Activated T-cell treated with anti-CD3 and anti-CD28 coated beads for 1 hour (primary cell): Measurements from ENCODE around the gene SCTR.

ENCODE experiments used
- DNase-seq: peaks from one replicate; pipeline ENCODE4 v3.0.0-alpha.2; 2020; ENCODE audit warnings: low read depth

The SCTR gene

DNA sequence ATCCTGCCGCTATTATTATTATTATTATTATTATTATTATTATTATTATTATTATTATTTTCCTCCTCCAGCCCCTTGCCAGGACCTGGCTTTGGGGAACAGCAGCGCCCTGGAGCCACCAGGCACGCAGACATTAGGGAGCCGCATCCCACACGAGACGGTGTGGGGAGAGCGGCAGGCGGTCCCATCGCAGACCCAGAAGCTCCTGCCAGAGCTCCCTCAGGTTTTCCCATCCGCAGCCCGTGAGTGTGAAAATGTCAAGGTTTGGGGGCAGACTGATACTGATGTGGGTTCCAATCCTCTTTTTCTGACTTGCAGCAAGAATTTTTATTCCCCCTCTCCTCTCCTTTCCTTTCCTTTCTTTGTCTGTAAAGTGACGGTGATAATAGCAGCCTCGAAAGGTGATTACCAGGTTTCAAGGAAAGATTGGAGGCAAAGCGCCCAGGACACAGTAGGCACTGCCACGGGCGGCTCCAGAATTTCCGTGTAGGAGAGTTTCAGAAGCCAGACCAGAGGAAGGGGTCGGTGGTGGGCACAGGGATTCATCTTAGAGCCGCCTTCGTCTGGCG, 816 bp downstream of the SCTR start:
- no peak for DNase-seq

DNA sequence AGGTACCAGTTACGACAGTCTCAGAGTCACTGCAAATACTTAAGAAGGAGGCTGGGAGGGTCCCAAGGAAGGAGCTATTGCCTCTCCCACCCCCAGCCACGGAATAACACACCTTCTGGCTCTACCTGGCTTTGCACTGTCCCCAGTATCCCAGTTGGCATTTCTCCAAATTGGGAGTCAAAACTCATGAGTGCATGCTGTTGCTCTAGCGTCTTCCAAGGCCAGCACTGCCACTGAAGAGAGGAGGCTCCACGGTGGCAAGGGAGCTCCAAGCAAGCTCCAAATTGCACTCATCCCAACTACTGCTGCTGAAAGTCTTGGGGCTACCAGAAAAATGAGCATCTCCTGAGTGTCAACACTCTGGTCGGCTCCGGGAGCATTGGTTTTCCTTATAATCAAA, 1.6 kb downstream of the SCTR start:
- DNase-seq, result no peak

DNA sequence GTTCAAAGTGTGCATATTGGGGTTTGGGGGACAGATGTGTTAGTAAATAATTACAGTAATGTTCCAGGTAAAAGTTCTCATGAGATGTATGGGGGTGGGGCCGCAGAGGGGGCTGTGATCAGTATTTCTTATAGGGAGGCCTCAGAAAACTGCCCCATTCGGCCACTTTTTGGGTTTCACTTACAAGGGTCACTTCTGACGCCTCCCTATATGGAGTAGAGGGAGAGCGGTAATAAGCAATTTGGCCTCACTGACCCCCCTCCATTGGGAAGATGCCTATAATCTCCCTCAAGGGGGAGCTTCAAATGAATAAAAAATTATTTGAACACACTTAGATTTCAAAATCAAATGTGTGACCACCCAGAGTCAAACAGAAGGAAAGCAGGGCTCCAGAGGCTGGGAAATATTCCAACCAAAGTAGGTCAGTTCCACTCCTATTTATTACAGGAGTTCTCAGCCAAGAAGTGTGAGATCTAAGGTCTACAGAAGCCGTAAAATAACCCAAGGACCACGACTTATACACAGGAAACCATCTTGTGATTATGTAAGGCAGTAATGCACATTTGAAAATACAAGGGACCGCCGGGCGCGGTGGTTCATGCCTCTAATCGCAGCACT, 2.7 kb downstream of the SCTR start:
- DNase-seq, result no peak

DNA sequence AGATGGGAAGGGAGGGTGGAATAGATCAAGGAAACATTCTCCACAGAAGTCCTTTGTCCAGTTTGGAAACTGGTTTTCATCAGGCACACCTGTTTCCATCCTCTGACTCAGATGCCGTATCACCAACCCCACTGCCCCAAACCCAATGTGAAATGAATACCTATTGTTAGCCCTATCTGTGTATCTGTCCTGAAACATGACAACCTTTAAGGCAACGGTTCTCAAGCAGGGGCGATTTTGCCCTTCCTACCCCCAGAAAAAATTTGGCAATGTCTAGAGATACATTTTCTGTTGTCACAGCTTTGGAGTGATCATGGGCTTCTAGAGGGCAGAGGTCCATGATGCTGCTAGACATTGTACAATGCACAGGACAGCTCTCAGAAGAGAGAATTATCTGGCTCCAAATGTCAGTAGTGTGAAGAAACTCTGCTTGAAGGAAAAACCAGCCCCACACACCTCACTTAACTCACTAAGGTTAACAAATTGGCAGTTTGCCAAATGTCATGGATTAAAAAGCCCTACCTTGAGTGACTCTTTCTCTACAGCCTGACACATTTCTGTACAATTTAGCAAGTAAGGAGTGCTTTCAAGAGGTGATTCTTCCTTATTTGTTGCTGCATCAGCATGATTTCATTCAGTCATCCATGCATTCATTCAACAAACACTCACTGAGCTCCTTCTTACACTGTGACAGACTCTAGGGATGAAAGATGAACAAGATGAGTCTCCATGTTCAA, 3.4 kb downstream of the SCTR start:
- DNase-seq, result no peak

DNA sequence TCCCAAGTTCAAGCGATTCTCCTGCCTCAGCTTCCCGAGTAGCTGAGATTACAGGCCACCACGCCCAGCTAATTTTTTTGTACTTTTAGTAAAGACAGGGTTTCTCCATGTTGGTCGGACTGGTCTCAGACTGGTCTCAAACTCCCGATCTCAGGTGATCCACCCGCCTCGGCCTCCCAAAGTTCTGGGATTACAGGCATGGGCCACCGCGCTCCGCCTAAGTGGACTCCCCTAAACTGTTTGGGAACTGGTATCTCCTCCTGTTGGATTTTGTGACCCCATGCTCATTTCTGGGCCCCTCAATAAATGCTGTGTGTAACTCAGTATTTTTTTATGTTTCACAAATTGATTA, 5.2 kb downstream of the SCTR start:
- no peak for DNase-seq

DNA sequence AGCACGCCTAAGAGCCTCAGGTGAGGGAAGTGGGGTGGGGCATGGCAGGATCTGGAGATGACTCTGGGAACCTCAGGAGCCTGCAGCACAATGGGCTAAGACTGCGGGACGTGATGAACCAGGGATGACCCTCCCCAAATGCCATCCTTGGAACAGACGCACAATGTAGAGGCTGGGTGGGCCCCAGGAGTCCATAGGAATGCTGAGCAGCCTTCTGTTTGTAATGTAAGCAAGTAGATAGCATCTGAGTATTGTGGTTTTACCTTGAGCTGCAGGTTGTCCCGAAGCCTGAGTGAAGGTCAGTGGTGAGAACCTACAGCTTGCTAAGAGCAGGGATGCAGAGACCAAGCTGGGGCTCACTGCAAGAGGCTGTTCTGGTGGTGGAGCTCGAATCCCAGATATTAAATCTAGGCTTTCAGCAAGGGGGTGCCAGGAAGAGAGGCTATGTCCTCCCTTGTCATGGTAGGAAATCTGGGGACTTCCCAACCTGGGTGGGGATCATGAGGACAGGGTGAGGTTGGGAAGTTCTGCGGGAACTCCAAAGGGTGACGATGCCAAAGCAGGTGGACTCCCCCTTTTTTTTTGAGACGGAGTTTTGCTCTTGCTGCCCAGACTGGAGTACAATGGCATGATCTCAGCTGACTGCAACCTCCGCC, 5.8 kb downstream of the SCTR start:
- DNase-seq, result no peak

DNA sequence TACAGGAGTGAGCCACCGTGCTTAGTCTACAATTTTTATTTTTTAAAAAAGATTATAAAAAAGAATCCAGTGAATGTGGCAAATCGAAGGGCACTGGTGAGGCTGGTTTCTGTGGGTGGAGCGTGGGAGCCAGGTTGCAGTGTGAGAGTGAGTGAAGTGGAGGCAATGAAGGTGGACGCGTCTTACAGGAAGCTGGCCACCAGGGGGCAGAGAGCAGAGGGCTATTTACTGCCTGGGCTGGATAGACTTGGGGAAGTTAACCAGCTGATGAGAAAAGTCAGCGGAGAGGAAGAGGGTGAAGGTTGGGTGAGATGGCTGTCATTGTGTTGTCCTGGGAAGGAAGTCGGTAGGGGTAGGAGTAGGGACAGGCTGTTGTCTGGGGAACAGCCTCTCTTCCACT, 6.8 kb downstream of the SCTR start:
- peak; percentile 6 for DNase-seq

DNA sequence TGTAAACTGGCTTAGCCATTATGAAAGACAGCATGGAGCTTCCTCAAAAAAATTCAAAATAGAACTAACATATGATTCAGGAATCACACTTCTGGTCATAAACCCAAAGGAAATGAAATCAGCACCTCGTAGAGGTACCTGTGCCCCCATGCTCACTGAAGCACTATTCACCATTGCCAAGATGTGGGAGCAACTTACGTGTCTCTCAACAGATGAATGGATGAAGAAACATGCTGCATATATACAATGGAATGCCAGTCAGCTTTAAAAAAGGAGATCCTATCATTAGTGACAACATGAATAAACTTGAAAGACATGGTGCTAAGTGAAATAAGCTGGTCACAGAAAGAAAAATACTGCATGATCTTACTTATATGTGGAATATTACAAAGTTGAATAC, 8.2 kb downstream of the SCTR start:
- no peak for DNase-seq

DNA sequence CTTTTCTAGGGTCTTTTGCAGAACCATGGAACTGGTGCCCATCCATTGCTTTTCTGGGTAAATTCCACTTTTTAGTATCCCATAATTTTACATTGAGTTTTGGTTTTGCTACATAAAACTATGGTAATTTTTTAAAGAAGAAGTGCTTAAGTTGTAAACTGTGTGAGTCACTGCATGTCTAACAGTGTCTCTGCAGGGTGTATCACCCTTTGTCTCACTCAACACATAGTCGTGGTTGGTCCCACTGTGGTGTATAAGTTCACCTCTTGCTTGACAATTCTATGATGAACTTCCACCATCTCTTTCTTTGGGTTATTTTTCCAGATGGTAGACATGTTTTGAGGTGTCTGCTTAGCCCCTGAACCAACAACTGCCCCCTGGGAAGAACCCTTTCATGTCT, 10.5 kb downstream of the SCTR start:
- no peak for DNase-seq

DNA sequence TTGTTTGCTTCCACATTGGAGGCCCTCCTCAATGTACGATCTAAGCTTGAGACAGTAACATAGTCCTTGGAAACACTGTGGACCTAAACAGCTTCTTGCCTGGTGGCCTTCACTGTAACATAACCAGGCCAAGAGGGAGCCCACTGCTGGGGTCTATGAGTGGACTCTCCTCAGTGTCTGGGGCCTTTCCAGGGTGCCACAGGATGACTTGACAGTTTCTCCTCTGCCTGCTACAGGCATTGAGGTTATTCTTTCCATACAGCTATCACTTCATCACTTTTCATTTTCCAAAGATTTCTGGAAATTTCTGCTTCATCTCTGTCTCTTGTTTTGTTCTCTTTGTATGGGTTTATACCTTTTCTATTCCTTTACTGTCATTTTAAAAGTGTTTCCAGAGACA, 11.3 kb downstream of the SCTR start:
- no peak for DNase-seq

DNA sequence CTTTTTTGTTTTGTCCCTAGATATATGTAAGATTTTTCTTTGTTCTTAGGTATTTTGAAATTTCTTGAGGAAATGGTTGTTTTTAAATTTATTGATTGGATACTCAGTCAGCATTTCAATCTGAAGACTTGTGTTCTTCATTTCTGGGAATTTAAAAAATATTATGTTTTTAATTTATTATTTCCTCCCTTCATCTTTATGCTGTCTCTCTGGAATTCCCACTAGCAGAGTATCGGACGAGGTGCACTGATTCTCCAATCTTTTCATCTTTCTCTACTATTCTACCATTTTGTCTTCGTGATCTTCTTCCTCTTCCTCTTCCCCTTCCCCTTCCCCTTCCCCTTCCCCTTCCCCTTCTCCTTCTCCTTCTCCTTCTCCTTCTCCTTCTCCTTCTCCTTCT, 12.3 kb downstream of the SCTR start:
- DNase-seq, result no peak

DNA sequence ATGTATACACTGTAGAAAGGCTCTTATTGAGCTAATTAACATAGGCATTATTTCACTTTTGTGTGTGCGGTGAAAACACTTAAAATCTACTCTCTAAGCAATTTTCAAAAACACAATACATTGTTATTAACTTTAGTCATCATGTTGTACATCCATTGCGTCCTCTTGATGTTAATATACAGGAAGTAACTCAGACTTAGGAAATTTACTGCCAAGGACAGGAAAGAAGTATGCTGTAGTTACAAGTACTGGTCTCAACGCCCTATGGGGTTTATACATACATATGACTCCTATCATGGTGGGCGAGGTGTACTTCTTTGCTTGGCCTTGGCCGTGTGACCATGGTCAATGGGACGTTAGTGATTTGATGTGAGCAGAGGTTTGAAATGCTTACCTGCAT, 15.5 kb downstream of the SCTR start:
- DNase-seq, result no peak

DNA sequence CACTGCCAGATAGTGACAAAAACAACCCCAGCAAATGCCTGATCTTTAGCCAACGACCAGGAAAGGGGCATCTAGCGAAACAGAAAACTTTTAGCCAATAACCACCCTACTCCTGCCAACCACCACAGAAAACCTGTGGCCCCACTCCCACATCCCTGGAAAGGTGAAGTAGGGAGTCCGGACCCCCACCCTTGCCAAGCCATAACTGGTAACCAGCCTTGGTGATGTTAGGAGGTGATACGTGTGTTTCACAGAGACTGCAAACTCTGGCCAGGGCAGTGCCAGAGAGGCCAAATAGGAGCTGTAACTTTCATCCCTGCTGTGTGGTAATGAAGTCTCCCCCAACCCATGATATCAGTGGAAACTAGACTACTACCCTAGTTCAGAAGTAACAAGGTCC, 27.6 kb downstream of the SCTR start:
- no peak for DNase-seq

DNA sequence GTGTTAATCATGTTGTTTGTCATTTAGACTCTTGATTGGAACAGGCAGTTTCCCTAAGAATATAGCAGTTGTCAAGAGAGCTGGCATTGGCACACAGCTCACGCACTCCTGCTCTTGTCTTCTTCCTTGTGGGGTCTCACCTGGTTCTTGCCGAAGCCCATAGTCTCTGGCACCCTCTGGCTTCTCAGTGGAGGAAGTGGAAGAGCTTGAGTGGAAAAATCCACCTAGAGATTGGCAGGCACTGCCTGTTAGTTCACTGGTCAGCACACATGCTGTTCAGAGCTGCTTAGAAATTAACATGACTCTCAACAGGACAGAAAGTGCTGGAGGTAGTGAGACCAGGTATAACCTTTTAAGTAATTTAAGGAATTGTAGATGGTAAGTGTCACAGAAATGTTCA, 28.3 kb downstream of the SCTR start:
- DNase-seq, result no peak

DNA sequence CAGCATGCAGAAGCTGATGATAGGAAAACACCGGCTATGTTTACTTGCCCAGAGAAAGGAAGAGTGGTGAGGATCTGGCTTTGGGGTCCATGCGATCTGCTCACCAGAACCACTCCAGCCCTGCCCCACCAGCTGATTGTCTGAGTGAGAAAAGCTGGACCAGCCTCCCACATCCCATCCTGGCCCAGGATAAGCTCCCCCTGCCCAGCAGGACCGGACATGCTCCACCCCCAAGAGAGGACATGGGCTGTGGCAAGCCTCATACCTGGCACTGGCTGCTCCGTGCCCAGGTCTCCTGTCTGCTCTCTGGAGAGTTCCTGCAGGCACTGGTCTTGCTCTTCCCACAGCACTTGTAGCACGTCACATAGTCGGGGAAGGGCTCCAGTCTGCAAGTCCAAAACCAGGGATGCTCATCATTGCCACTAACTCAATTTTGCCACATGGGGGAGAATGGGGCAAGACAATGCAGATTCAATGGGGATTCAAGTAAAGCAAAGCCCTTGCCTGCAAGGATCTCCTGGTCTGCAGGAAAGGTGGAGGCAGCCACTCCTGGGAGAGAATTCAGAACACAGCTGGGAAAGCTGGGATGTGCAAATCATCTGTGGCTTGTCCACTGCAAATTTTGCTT, 30.0 kb downstream of the SCTR start:
- DNase-seq, result no peak

DNA sequence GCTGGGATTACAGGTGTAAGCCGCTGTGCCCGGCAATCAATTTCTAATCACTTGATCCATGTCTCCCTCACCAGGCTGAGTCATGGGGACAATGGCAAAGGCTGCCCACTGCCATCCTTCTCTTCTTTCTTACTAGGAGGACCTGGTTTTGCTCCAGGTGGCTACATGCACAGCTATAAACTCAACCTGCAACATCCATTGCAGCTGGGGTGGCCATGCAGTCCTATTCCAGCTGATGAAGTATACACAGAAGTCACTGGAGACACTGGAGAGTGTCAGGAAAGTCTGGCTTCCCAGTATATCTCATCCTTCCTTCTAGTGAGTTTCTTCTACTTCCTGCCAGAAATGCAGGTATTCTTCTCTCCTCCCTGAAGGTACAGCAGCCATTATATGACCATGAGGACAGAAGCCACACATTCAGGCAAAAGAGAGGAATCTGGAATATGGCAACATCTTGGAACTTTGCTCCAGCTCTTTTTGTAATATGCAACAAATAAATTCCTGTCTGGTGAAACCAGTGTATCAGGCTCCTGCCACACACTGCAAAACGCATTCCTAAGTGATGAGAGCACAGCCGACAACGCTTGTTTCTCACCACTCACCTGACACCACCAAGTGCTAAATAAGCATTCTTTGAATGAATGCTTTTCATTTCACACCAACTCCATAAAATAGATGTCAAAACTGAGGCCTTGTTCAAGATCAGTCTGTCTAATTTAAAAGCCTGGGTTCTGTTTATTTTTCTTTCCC, 32.3 kb downstream of the SCTR start:
- no peak for DNase-seq

DNA sequence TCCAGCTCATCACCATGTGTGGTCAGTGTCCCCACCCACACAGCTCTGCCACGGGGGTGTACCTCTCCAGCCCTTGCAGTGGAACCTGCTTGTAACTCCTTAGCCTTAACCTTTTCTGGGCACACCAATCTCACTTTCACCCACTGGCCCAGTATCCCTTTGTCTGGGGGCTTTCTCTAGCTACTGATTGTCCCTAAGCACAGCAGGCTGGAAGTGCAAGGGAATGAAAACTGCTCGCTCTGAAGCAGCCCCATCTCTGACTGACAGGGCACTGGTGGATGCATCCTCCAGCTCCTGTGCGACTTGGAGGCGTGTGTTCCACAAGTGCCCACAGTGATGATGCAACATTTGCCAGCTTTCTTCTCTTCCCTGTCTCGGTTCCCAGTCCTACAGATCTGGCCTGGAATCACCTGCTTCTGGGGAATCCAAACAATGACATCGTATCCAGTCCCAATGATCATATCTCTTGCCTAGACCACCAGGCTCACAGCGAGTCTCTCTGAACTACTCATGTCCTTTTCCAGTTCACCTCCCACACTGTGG, 33.6 kb downstream of the SCTR start:
- DNase-seq, result no peak

DNA sequence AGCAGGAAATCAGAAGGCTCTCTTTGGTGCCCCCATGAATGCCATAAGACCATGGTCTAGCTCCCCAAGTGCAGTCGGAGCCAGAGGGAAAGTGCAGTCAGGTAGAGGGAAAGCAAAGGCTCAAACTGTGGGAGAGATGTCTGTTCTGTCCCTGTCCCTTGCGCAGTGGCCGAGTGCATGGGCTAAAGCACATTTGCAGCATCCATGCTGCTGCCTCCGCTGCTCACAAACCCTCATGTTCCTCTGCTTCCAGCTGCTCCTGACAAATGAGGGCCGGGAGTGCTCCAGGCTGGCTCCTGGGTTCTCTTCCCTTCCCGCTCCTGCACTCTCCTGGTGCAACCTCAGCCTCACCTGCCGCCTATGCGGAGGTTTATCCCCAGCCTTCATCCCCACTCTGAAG, 34.2 kb downstream of the SCTR start:
- no peak for DNase-seq

DNA sequence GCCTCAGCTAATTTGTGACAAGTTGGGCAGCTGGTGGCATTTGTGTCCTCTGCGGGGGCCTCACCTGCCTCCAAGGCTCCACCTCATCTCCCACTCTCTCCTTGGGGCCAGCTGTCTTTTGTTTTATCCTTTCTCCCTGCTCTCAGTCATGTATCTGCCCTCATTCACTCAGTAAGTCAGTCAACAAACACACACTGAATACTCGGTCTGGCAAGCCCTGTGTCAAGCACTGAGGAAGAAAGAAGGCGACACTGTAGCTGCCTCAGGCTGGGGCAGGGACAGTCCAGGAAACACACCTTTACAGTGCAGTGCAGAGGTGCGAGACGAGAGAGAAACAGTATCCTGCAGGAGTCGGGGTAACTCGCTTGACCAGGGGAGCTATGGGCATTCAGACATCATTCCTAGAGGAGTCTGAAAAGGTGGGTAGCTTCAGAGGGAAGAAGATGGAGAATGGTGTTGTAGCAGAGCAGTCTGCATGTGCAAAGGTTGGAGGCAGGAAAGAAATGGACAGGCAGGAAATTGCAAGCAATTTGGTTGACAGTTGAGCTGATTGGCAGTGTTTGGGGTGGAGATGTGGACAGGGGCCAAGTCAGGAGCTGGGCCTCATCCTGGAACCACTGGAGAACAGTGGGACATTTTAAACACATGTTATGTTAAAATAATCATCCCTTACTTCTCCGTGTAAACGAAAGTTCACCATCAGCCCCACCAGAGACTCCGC, 34.9 kb downstream of the SCTR start:
- DNase-seq, result no peak

DNA sequence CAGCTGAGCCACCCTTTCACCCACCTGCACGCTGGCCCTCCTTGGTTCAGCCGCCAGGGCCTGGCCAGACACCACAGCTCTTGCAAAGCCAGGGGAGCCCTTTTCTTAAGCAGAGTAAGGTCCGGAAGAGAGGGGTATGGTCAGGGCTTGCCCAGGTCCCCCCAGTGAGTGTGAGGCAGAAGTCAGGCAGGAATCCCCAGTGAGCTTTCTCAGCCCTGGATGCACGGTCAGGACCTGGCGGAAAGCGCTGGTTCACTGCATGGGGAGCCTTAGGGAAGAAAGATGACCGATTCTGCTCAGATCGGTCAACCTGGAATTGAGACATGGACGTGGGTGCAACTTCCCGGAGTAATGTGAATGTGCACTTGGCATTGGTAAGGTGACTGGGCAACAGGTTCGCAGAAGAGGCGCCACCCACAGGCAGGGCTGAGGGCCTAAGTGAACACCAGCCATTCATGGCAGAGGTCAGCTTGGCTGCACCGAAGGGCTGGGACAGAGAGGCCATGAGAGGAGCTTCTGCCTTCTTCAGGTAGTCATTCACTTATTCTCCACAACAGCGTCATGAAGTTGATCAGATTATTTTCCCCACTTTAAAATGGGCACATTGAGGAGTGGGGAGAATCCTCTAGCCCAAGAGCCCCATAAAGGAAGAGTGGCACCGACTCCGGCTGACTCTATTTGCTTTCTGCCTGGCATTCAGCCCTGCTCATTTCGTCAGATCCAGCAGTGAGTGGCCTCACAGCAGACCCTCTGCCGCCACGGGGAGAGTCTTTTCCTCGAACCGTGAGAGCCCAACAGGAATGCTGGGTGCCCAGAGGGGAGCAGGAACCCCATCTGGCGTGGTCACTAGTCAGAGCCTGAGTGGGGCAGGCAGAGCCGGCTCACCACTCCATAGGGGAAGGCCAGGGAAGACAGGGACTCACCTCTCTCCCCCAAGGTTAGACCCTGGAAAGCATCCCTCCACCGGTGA, 35.8 kb downstream of the SCTR start:
- DNase-seq, result no peak
